ENCODE measurements around the gene GALNTL6. TPM values are rescaled to one million over a fixed set of nuclear protein-coding genes. Genes with fewer than 3 reads are reported as not detected.

The GALNTL6 gene
- total RNA-seq, 1 donor from 2014 or later, result 0.10 TPM

DNA sequence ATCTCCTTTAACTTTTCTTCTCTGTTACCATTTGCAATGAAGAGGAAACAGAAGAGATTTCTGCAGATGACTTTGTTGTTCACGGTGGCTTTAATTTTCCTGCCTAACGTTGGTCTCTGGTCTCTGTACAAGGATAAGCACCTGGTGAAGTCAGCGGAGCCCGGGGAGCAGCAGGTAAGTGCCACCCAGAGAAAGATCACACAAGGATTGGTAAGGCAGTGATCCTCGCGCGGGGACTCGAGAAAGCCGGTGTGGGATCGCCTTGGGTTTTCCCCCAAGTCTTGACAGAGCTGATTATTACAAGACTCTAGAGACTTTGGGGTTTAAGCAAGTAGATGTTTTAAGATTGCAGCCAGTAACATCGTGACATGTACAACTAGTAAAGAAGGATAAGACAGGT is 1.3 kb downstream of the GALNTL6 start:
- Mint-ChIP-seq H3K4me1 (ENCODE audit: unreplicated experiment) (peaks cover 7% of the 10 kb centered on the region), H3K4me3 (ENCODE audit: unreplicated experiment) (no peak overlapping the region), H3K27ac (ENCODE audit: unreplicated experiment) (no peak overlapping the region), H3K9me3 (ENCODE audit: unreplicated experiment) (no peaks in the 10 kb centered on the region), H3K27me3 (ENCODE audit: unreplicated experiment) (peaks cover 13% of the 10 kb centered on the region), H3K36me3 (ENCODE audit: low read depth, unreplicated experiment) (peaks cover 4% of the 10 kb centered on the region)
- TF ChIP-seq, protein P1, sequence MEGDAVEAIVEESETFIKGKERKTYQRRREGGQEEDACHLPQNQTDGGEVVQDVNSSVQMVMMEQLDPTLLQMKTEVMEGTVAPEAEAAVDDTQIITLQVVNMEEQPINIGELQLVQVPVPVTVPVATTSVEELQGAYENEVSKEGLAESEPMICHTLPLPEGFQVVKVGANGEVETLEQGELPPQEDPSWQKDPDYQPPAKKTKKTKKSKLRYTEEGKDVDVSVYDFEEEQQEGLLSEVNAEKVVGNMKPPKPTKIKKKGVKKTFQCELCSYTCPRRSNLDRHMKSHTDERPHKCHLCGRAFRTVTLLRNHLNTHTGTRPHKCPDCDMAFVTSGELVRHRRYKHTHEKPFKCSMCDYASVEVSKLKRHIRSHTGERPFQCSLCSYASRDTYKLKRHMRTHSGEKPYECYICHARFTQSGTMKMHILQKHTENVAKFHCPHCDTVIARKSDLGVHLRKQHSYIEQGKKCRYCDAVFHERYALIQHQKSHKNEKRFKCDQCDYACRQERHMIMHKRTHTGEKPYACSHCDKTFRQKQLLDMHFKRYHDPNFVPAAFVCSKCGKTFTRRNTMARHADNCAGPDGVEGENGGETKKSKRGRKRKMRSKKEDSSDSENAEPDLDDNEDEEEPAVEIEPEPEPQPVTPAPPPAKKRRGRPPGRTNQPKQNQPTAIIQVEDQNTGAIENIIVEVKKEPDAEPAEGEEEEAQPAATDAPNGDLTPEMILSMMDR (IDR thresholded peaks at IDR 0.05; ENCODE audit: unreplicated experiment), result no peak
- DNase-seq (ENCODE audit: low spot score), result no peak

DNA sequence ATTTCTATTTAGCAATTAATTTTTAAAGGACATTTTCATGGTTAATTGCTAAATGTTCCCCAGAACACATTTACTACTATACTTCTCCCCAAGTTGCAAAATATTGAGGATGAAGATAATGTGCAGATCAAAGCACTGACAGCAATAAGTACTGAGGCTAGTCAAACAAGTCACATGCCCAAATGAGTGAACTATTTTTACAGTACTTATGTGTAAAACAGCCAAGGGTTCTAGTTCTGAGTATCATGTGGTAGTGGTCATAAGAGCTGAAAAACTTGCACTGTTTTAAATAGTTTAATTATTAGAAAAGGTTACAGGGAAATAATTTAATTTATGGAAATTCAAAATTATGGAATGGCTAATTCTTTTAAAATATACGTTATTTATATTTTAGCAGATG is 3.8 kb downstream of the GALNTL6 start:
- Mint-ChIP-seq H3K27me3 (ENCODE audit: unreplicated experiment) (peaks cover 12% of the 10 kb centered on the region), H3K9me3 (ENCODE audit: unreplicated experiment) (no peaks in the 10 kb centered on the region), H3K4me3 (ENCODE audit: unreplicated experiment) (no peak overlapping the region), H3K36me3 (ENCODE audit: low read depth, unreplicated experiment) (peaks cover 2% of the 10 kb centered on the region), H3K27ac (ENCODE audit: unreplicated experiment) (no peak overlapping the region), H3K4me1 (ENCODE audit: unreplicated experiment) (peaks cover 6% of the 10 kb centered on the region)
- TF ChIP-seq, protein P1 (IDR thresholded peaks at IDR 0.05; ENCODE audit: unreplicated experiment), result no peak
- no peak for DNase-seq (ENCODE audit: low spot score)

DNA sequence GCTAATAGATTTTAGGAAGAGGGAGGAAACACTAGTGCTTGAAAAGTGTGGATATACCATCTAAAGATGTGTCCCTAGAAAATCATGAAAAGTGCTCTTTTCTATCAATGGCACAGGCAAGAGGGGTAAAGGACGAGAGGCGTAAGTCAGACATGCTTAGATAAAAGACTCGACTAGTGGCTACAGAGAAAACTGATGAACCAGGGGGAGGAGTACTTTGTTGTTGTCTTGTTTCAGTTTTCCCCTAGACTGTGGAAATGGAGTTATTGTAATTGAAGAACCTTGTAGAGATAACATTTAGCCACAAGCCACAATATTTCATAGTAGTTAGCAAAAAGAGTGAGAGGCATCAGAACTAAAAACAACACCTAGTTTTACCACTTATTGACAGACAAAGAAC is 21.4 kb downstream of the GALNTL6 start:
- Mint-ChIP-seq H3K27ac (ENCODE audit: unreplicated experiment) (no peak overlapping the region), H3K36me3 (ENCODE audit: low read depth, unreplicated experiment) (no peaks in the 10 kb centered on the region), H3K4me3 (ENCODE audit: unreplicated experiment) (no peak overlapping the region), H3K27me3 (ENCODE audit: unreplicated experiment) (no peaks in the 10 kb centered on the region), H3K4me1 (ENCODE audit: unreplicated experiment) (no peaks in the 10 kb centered on the region), H3K9me3 (ENCODE audit: unreplicated experiment) (no peaks in the 10 kb centered on the region)
- no peak for DNase-seq (ENCODE audit: low spot score)
- TF ChIP-seq, protein P1 (IDR thresholded peaks at IDR 0.05; ENCODE audit: unreplicated experiment), result no peak

DNA sequence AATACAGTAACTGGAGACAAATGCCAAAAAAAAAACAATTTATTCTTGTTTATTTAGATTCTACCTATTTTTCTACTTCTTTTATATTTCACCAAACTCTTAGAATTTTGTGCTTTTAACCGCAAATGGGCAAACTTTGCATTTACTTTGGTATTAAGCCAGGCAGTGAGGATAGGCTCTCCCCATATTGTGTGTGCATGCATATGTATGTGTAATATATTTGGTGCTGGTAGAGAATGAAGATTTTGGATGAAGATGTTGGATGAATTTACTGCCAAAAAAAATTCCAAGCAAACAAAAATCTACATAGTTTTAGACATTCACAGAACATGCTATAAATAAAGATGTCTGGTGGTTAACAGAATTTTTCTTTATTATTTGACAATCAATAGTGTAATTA is 30.3 kb downstream of the GALNTL6 start:
- DNase-seq (ENCODE audit: low spot score), result no peak
- TF ChIP-seq, protein P1 (IDR thresholded peaks at IDR 0.05; ENCODE audit: unreplicated experiment), result no peak
- H3K36me3 Mint-ChIP-seq (ENCODE audit: low read depth, unreplicated experiment), result no peaks in the 10 kb centered on the region
- no peak overlapping the region for H3K27ac Mint-ChIP-seq (ENCODE audit: unreplicated experiment)
- no peak overlapping the region for H3K4me3 Mint-ChIP-seq (ENCODE audit: unreplicated experiment)
- H3K27me3 Mint-ChIP-seq (ENCODE audit: unreplicated experiment), result no peaks in the 10 kb centered on the region
- no peaks in the 10 kb centered on the region for H3K9me3 Mint-ChIP-seq (ENCODE audit: unreplicated experiment)
- H3K4me1 Mint-ChIP-seq (ENCODE audit: unreplicated experiment), result no peaks in the 10 kb centered on the region

GRCh38 chr4:171846232-171846631 is 33.0 kb downstream of the GALNTL6 start:
- no peaks in the 10 kb centered on the region for H3K4me1 Mint-ChIP-seq (ENCODE audit: unreplicated experiment)
- no peaks in the 10 kb centered on the region for H3K27me3 Mint-ChIP-seq (ENCODE audit: unreplicated experiment)
- H3K9me3 Mint-ChIP-seq (ENCODE audit: unreplicated experiment), result no peaks in the 10 kb centered on the region
- H3K27ac Mint-ChIP-seq (ENCODE audit: unreplicated experiment), result no peak overlapping the region
- H3K4me3 Mint-ChIP-seq (ENCODE audit: unreplicated experiment), result no peak overlapping the region
- DNase-seq (ENCODE audit: low spot score), result peak; percentile 82
- TF ChIP-seq, protein P1 (IDR thresholded peaks at IDR 0.05; ENCODE audit: unreplicated experiment), result peak; percentile 62
- no peaks in the 10 kb centered on the region for H3K36me3 Mint-ChIP-seq (ENCODE audit: low read depth, unreplicated experiment)
